A549 (cell line): ENCODE data around the gene FAAP100.

ENCODE experiments used
- CHD2 ChIP-seq: fragments of 150-350 bp; IDR thresholded peaks from 2 replicates; pipeline ENCODE4 v1.6.1; 2014; ENCODE audit warnings: low read length; ENCODE audit not compliant: partially characterized antibody
- EP300 ChIP-seq, 2 experiments: fragments of >200 bp; sonication (Bioruptor Twin); formaldehyde crosslinking; IDR thresholded peaks; 2 replicates in 1 of 2; 3 replicates in 1 of 2; pipeline ENCODE4 v1.6.1; 2016 to 2017
- PHF8 ChIP-seq: fragments of 200-600 bp; sonication (generic); IDR thresholded peaks from 2 replicates; pipeline ENCODE4 v1.6.1; 2016; ENCODE audit warnings: low read depth, mild to moderate bottlenecking, antibody characterized with exemption, moderate library complexity, borderline replicate concordance
- POLR2A ChIP-seq: IDR thresholded peaks from 2 replicates; pipeline ENCODE4 v1.6.1; 2012; ENCODE audit warnings: mild to moderate bottlenecking, low read length
- POLR2AphosphoS2 ChIP-seq: conservative IDR thresholded peaks from 2 replicates; pipeline ENCODE4 v1.6.1; 2012; ENCODE audit warnings: low read length, improper control_type of control experiment, inconsistent platforms
- RAD21 ChIP-seq, 2 experiments: fragments of >200 bp in 1 of 2; sonication (Bioruptor Twin) in 1 of 2; formaldehyde crosslinking in 1 of 2; IDR thresholded peaks in 1 of 2; conservative IDR thresholded peaks in 1 of 2; 2 replicates in 1 of 2; 3 replicates in 1 of 2; pipeline ENCODE4 v1.6.1; 2012 to 2018; ENCODE audit warnings: inconsistent platforms in 1 of 2
- RFX5 ChIP-seq: fragments of 450-650 bp; IDR thresholded peaks from 2 replicates; pipeline ENCODE4 v1.7.1; 2014; ENCODE audit warnings: antibody characterized with exemption, mild to moderate bottlenecking, moderate library complexity
- RNF2 ChIP-seq: fragments of 200-600 bp; sonication (generic); IDR thresholded peaks from 2 replicates; pipeline ENCODE4 v1.6.1; 2016; ENCODE audit warnings: low read depth, mild to moderate bottlenecking, antibody characterized with exemption, moderate library complexity, borderline replicate concordance
- SMC3 ChIP-seq: fragments of >200 bp; sonication (Bioruptor Twin); formaldehyde crosslinking; IDR thresholded peaks from 3 replicates; pipeline ENCODE4 v1.6.1; 2018; ENCODE audit warnings: inconsistent platforms
- TFCP2L1 ChIP-seq: fragments of 250-450 bp; sonication (Bioruptor Pico); IDR thresholded peaks from 2 replicates; pipeline ENCODE4 v1.5.0; 2021; ENCODE audit warnings: mild to moderate bottlenecking
- TP53 ChIP-seq: fragments of 250-450 bp; sonication (Bioruptor Pico); IDR thresholded peaks from 2 replicates; pipeline ENCODE4 v1.5.0; 2021; ENCODE audit warnings: mild to moderate bottlenecking, moderate library complexity
- ZC3H11A ChIP-seq: fragments of 450-650 bp; IDR thresholded peaks from 2 replicates; pipeline ENCODE4 v1.6.1; 2014; ENCODE audit warnings: antibody characterized with exemption, mild to moderate bottlenecking
- TF ChIP-seq, protein P1 (sequence below): fragments of >200 bp; sonication (Bioruptor Twin); formaldehyde crosslinking; IDR thresholded peaks from 3 replicates; pipeline ENCODE4 v1.5.1; 2016
- TF ChIP-seq, protein P2 (sequence below): IDR thresholded peaks from 2 replicates; pipeline ENCODE4 v1.6.1; 2012

DNA sequence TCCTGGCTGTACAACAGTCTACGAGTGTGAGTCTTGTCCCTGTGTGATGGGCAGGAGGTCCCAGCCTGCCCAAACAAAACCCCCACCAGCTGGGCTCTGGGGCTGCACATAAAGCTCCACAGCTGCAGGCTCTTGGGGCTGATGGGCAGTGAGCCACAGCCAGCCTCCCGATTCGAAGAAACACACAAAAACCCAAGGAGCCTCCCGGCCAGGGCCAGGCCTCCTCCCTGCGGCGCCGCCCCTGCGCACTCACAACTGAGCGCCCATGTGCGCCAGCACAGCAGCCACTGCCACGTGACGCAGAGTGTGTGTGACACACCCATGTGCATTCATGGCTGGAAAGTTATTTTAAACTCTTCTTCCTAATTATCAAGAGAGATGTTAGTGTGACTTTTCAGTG, 30.6 kb upstream of the FAAP100 start:
- TF ChIP-seq PHF8 (no peak), RNF2 (no peak), ZC3H11A (no peak), RAD21 (conservative IDR thresholded peaks at IDR 0.05 in 1 of 2, IDR thresholded peaks at IDR 0.05 in 1 of 2) (no peak), SMC3 (no peak), POLR2AphosphoS2 (no peak), EP300 (IDR thresholded peaks at IDR 0.05) (no peak), POLR2A (no peak), TFCP2L1 (CRISPR knock-in tag) (no peak), CHD2 (no peak), TP53 (CRISPR knock-in tag) (no peak), RFX5 (no peak)
- TF ChIP-seq, protein P1, sequence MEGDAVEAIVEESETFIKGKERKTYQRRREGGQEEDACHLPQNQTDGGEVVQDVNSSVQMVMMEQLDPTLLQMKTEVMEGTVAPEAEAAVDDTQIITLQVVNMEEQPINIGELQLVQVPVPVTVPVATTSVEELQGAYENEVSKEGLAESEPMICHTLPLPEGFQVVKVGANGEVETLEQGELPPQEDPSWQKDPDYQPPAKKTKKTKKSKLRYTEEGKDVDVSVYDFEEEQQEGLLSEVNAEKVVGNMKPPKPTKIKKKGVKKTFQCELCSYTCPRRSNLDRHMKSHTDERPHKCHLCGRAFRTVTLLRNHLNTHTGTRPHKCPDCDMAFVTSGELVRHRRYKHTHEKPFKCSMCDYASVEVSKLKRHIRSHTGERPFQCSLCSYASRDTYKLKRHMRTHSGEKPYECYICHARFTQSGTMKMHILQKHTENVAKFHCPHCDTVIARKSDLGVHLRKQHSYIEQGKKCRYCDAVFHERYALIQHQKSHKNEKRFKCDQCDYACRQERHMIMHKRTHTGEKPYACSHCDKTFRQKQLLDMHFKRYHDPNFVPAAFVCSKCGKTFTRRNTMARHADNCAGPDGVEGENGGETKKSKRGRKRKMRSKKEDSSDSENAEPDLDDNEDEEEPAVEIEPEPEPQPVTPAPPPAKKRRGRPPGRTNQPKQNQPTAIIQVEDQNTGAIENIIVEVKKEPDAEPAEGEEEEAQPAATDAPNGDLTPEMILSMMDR: no peak
- TF ChIP-seq, protein P2, sequence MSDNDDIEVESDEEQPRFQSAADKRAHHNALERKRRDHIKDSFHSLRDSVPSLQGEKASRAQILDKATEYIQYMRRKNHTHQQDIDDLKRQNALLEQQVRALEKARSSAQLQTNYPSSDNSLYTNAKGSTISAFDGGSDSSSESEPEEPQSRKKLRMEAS: no peak
